ENCODE measurements around the gene MEIKIN. TPM values are rescaled to one million over a fixed set of nuclear protein-coding genes. Genes with fewer than 3 reads are reported as not detected.

MEIKIN gene
- total RNA-seq, 1 experiment from 2014 or later: not detected

- WGBS (ENCODE audit: extremely low coverage, insufficient read length, low lambda C conversion rate): no CpG with 5 or more reads among the region's 1 CpG
- no peak for DNase-seq
Observed at GRCh38 chr5:131759704-131760103, 185.8 kb downstream of the MEIKIN start.

More at GRCh38 chr5:131759704-131760103, 185.8 kb downstream of the MEIKIN start:
- H4K8ac ChIP-seq (replicated peaks; ENCODE audit: insufficient read length, low read depth, low read length): no peak overlapping the region
- H3K18ac ChIP-seq (ENCODE audit: insufficient read length, low read depth, low read length): no peak overlapping the region
- no peak overlapping the region for H3K27ac Mint-ChIP-seq
- H3K27me3 ChIP-seq (ENCODE audit: insufficient read depth, low read length): no peaks in the 10 kb centered on the region
- H3K27ac ChIP-seq (ENCODE audit: insufficient read length, low read depth, low read length): no peak overlapping the region
- peaks cover 9% of the 10 kb centered on the region; the same call in 1 of the 2 replicates for H3K79me2 ChIP-seq (ENCODE audit: insufficient read depth, low read length)
- no peak overlapping the region for H4K91ac ChIP-seq (ENCODE audit: insufficient read length, low read depth, low read length)
- H2BK20ac ChIP-seq (ENCODE audit: low read depth, low read length, poor library complexity, severe bottlenecking): no peak overlapping the region
- H3K79me1 ChIP-seq (ENCODE audit: insufficient read depth, low read depth, low read length, poor library complexity, severe bottlenecking): peaks cover 11% of the 10 kb centered on the region
- no peak for TF ChIP-seq CTCF (conservative IDR thresholded peaks at IDR 0.05)
- H2BK12ac ChIP-seq (ENCODE audit: insufficient read length, low read depth, low read length): no peak overlapping the region
- no peak overlapping the region for H2AFZ ChIP-seq (ENCODE audit: low read length)
- H2BK15ac ChIP-seq (ENCODE audit: low read depth, low read length): no peak overlapping the region
- H3K9me3 ChIP-seq (ENCODE audit: control insufficient read depth, low read depth, low read length): no peaks in the 10 kb centered on the region
- H3K14ac ChIP-seq (ENCODE audit: insufficient read depth, low read length): no peak overlapping the region
- no peak overlapping the region for H2AK5ac ChIP-seq (ENCODE audit: insufficient read length, low read length)
- H3K4me1 ChIP-seq (ENCODE audit: insufficient read depth, low read length): no peaks in the 10 kb centered on the region
- H3K4me1 Mint-ChIP-seq: peaks cover 5 to 7% of the 10 kb centered on the region in 2 experiments; a peak in 3 of 4 replicates
- no peaks in the 10 kb centered on the region for H3K23me2 ChIP-seq (ENCODE audit: insufficient read length, low read depth, low read length, poor library complexity, severe bottlenecking)
- H2BK5ac ChIP-seq (ENCODE audit: insufficient read length, low read length): no peak overlapping the region
- no peak overlapping the region for H3K4me2 ChIP-seq (ENCODE audit: insufficient read depth, insufficient read length, low read length)
- no peaks in the 10 kb centered on the region for H4K20me1 ChIP-seq (ENCODE audit: control insufficient read depth, insufficient read depth, insufficient read length)
- no peak overlapping the region for H3K23ac ChIP-seq (ENCODE audit: insufficient read length, low read depth, low read length)
- peaks cover 0 to 8% of the 10 kb centered on the region in 2 experiments; a peak in 3 of 5 replicates for H3K9me3 Mint-ChIP-seq
- no peak overlapping the region for H4K5ac ChIP-seq (ENCODE audit: insufficient read length, low read depth, low read length)
- H3K4me3 Mint-ChIP-seq: no peak overlapping the region
- H3K4ac ChIP-seq (ENCODE audit: low read depth, low read length): no peak overlapping the region
- no peak overlapping the region for H2BK120ac ChIP-seq (ENCODE audit: low read depth, low read length, poor library complexity, severe bottlenecking)
- H3T11ph ChIP-seq (ENCODE audit: low read length): no peak overlapping the region
- H3K9ac ChIP-seq (ENCODE audit: extremely low read depth, insufficient read length, low read length): no peak overlapping the region
- peaks cover 4 to 8% (median 6%) of the 10 kb centered on the region in 3 experiments; a peak in 6 of 7 replicates for H3K36me3 Mint-ChIP-seq (ENCODE audit: insufficient read depth in 1 of 3, low read depth in 3 of 3)
- no peak overlapping the region for H3K56ac ChIP-seq (ENCODE audit: insufficient read length, low read depth, low read length)
- no peaks in the 10 kb centered on the region for H3K27me3 Mint-ChIP-seq (ENCODE audit: low read depth)

Data from H9 (cell line).